ENCODE results near the gene ARFRP1. TPM values are rescaled to one million over a fixed set of nuclear protein-coding genes. Genes with fewer than 3 reads are reported as not detected.
"Not testable (repeated sequence)": the region's sequence is repeated elsewhere in the genome, so short reads cannot be mapped to it uniquely, and the experiment has no call there.

ARFRP1 gene
- total RNA-seq, 8 experiments from 2014 or later, result 22.7 to 45.5 (median 35.1) TPM

GRCh38 chr20:63652192-63652980 is 55.4 kb downstream of the ARFRP1 start:
- Histone ChIP-seq H3K4me1 (replicated peaks in 1 of 2) (peaks cover 18 to 23% of the 10 kb centered on the region in 2 donors), H3K27ac (peak overlapping the region; percentile 88 to 96), H3K4me3 (peak overlapping the region; percentile 52 to 100 (median 88))
- no CpG with 5 or more reads among the region's 91 CpGs for WGBS, 10 experiments
- ATAC-seq (replicated peaks in 6 of 8), result peak; percentile 13 to 59 (median 54)
- in situ Hi-C loops (cut with MboI; ENCODE audit: low pct_unique_long_range_greater_than_20kb in 2 of 9, low sequenced_read_pairs in 9 of 9, unreplicated experiment in 9 of 9), result no loop called here

- Histone ChIP-seq H3K4me1 (replicated peaks in 1 of 2) (peaks cover 15 to 21% of the 10 kb centered on the region in 2 donors), H3K4me3 (peak overlapping the region; percentile 52 to 100 (median 88)), H3K27ac (no peak overlapping the region)
- ATAC-seq (replicated peaks in 6 of 8), result peak in 4 of 8 experiments; percentile 0 to 5 (median 1)
- in situ Hi-C loops (cut with MboI; ENCODE audit: low pct_unique_long_range_greater_than_20kb in 2 of 9, low sequenced_read_pairs in 9 of 9, unreplicated experiment in 9 of 9), result no loop called here
- no CpG with 5 or more reads among the region's 11 CpGs for WGBS, 10 experiments
Observed at GRCh38 chr20:63651942-63652191, 55.9 kb downstream of the ARFRP1 start.

GRCh38 chr20:63650486-63650885 is 57.3 kb downstream of the ARFRP1 start:
- H3K4me1 ChIP-seq (replicated peaks in 1 of 2), result peaks cover 15 to 21% of the 10 kb centered on the region in 2 donors
- in situ Hi-C loops (cut with MboI; ENCODE audit: low pct_unique_long_range_greater_than_20kb in 2 of 9, low sequenced_read_pairs in 9 of 9, unreplicated experiment in 9 of 9); H3K4me3 ChIP-seq; H3K27ac ChIP-seq; ATAC-seq (replicated peaks in 6 of 8): not testable (repeated sequence)
- WGBS, 10 experiments, result no CpG with 5 or more reads among the region's 25 CpGs

GRCh38 chr20:63648895-63649589 is 58.7 kb downstream of the ARFRP1 start:
- Histone ChIP-seq H3K4me3 (no peak overlapping the region), H3K4me1 (replicated peaks in 1 of 2) (peaks cover 10 to 14% of the 10 kb centered on the region in 2 donors), H3K27ac (no peak overlapping the region)
- in situ Hi-C loops (cut with MboI; ENCODE audit: low pct_unique_long_range_greater_than_20kb in 2 of 9, low sequenced_read_pairs in 9 of 9, unreplicated experiment in 9 of 9), result loop anchor here in 1 of 9 experiments (25.0 kb wide), 1 partner anchor 212 kb away; no protein-coding TSS in a partner anchor
- 80 to 100% (median 93%) methylated on average over 1 to 5 of the region's 11 CpGs; no CpG with 5 or more reads in 5 of the 10 experiments for WGBS, 10 experiments
- ATAC-seq (replicated peaks in 6 of 8), result no peak

Other genes starting within 250 kb of the ARFRP1 start
- gene KCNQ2, start 235.3 kb downstream of the ARFRP1 start, total RNA-seq, result 100 to 1,000 TPM in 1 of 8 experiments, 10 to 100 TPM in 4, 1 to 10 TPM in 1, under 1 TPM in 2; 0.18 to 124 (median 58.4) TPM
- gene EEF1A2, start 208.9 kb downstream of the ARFRP1 start, total RNA-seq, result 100 to 1,000 TPM in 4 of 8 experiments, 10 to 100 TPM in 2, 1 to 10 TPM in 2; 2.8 to 390 (median 139) TPM
- 100 to 1,000 TPM in 3 of 8 experiments, 10 to 100 TPM in 5; 12.8 to 270 (median 87.9) TPM for gene PPDPF, start 187.2 kb downstream of the ARFRP1 start, total RNA-seq
- 1 to 10 TPM in 1 of 8 experiments, under 1 TPM in 7; 0.10 to 1.6 (median 0.83) TPM for gene PTK6, start 170.6 kb downstream of the ARFRP1 start, total RNA-seq
- under 1 TPM in 2 of 8 experiments, not detected in 6; 0.11 to 0.27 TPM for gene SRMS, start 160.2 kb downstream of the ARFRP1 start, total RNA-seq
- gene FNDC11, start 153.8 kb downstream of the ARFRP1 start, total RNA-seq, result 1 to 10 TPM in 5 of 8 experiments, under 1 TPM in 3; 0.36 to 3.5 (median 2.0) TPM
- gene HELZ2, start 133.7 kb downstream of the ARFRP1 start, total RNA-seq, result 10 to 100 TPM in 5 of 8 experiments, 1 to 10 TPM in 3; 4.7 to 19.3 (median 14.1) TPM
- gene GMEB2, start 80.9 kb downstream of the ARFRP1 start, total RNA-seq, result 10 to 100 TPM in 2 of 8 experiments, 1 to 10 TPM in 6; 5.6 to 11.8 (median 8.4) TPM
- gene STMN3, start 54.6 kb downstream of the ARFRP1 start, total RNA-seq, result 100 to 1,000 TPM in 2 of 8 experiments, 10 to 100 TPM in 6; 14.5 to 155 (median 69.2) TPM
- 10 to 100 TPM in 5 of 8 experiments, 1 to 10 TPM in 3; 5.9 to 30.7 (median 11.0) TPM for gene RTEL1, start 49.7 kb downstream of the ARFRP1 start, total RNA-seq
- gene TNFRSF6B, start 11.3 kb downstream of the ARFRP1 start, total RNA-seq, result 1 to 10 TPM in 1 of 8 experiments, under 1 TPM in 4, not detected in 3; 0.22 to 1.1 (median 0.69) TPM
- gene ZGPAT, start 63 bp upstream of the ARFRP1 start, total RNA-seq, result 10 to 100 TPM; 10.4 to 28.3 (median 15.7) TPM
- gene LIME1, start 28.7 kb upstream of the ARFRP1 start, total RNA-seq, result 1 to 10 TPM; 2.5 to 8.8 (median 3.9) TPM
- gene SLC2A4RG, start 31.8 kb upstream of the ARFRP1 start, total RNA-seq, result 10 to 100 TPM; 19.8 to 57.5 (median 36.4) TPM
- 10 to 100 TPM in 5 of 8 experiments, 1 to 10 TPM in 3; 2.2 to 23.5 (median 16.2) TPM for gene ZBTB46, start 123.3 kb upstream of the ARFRP1 start, total RNA-seq
- gene ABHD16B, start 153.5 kb upstream of the ARFRP1 start, total RNA-seq, result under 1 TPM in 1 of 8 experiments, not detected in 7; 0.60 TPM
- gene TPD52L2, start 157.3 kb upstream of the ARFRP1 start, total RNA-seq, result 100 to 1,000 TPM in 1 of 8 experiments, 10 to 100 TPM in 7; 41.3 to 108 (median 70.4) TPM
- gene DNAJC5, start 187.2 kb upstream of the ARFRP1 start, total RNA-seq, result 10 to 100 TPM; 31.7 to 80.7 (median 41.5) TPM
- 10 to 100 TPM; 15.5 to 59.3 (median 24.6) TPM for gene UCKL1, start 248.4 kb upstream of the ARFRP1 start, total RNA-seq

All from motor neuron (in vitro differentiated cells).